WTC11 (cell line): ENCODE results near the gene NDUFA13. TPM values are rescaled to one million over a fixed set of nuclear protein-coding genes. Genes with fewer than 3 reads are reported as not detected.

Source experiments
- ATAC-seq: fragments of 200-7000 bp; cut with Tn5 transposase; 2 replicates; pipeline ENCODE4 v1.10.0; 2021; ENCODE audit warnings: mild to moderate bottlenecking, moderate library complexity
- CTCF ChIA-PET: fragments of 300-600 bp; sonication (Branson Sonifier 250); formaldehyde crosslinking; loops from one replicate; lab custom pipeline; 2021; ENCODE audit warnings: antibody characterized with exemption; lab: Charles Lee
- POLR2A ChIA-PET: fragments of 350-600 bp; sonication (Branson Sonifier 250); formaldehyde crosslinking; loops from one replicate; lab custom pipeline; 2021; ENCODE audit warnings: antibody characterized with exemption; lab: Charles Lee
- DNase-seq: peaks from one replicate; pipeline ENCODE4 v3.0.0; 2021; ENCODE audit warnings: low spot score
- H3K27ac Mint-ChIP-seq: 2 replicates; pipeline ENCODE4 v1.8.0; 2021; ENCODE audit warnings: mixed read lengths
- H3K27me3 Mint-ChIP-seq: 2 replicates; pipeline ENCODE4 v1.8.0; 2021; ENCODE audit warnings: low read depth, mild to moderate bottlenecking, moderate library complexity, mixed read lengths
- H3K36me3 Mint-ChIP-seq: 2 replicates; pipeline ENCODE4 v1.8.0; 2021; ENCODE audit warnings: mixed read lengths
- H3K4me1 Mint-ChIP-seq: 2 replicates; pipeline ENCODE4 v1.8.0; 2022; ENCODE audit warnings: mixed read lengths
- H3K4me3 Mint-ChIP-seq: 2 replicates; pipeline ENCODE4 v1.8.0; 2021; ENCODE audit warnings: mild to moderate bottlenecking, moderate library complexity, mixed read lengths
- H3K9me3 Mint-ChIP-seq: 2 replicates; pipeline ENCODE4 v1.8.0; 2021; ENCODE audit warnings: mixed read lengths
- CBFB ChIP-seq: sonication (generic); formaldehyde crosslinking; IDR thresholded peaks from 2 replicates; pipeline ENCODE4 v1.8.1; 2022; ENCODE audit warnings: mild to moderate bottlenecking, low read depth, missing genetic modification reagents
- CREB1 ChIP-seq: sonication (generic); formaldehyde crosslinking; IDR thresholded peaks from 2 replicates; pipeline ENCODE4 v1.8.0; 2023; ENCODE audit warnings: mild to moderate bottlenecking, missing genetic modification reagents
- EMX1 ChIP-seq: fragments of 250-450 bp; sonication (Bioruptor Pico); IDR thresholded peaks from 2 replicates; pipeline ENCODE4 v1.8.0; 2021; ENCODE audit warnings: mild to moderate bottlenecking
- ESRRA ChIP-seq: sonication (generic); formaldehyde crosslinking; IDR thresholded peaks from 2 replicates; pipeline ENCODE4 v1.8.1; 2022; ENCODE audit warnings: mild to moderate bottlenecking, missing genetic modification reagents, borderline replicate concordance
- FOXK1 ChIP-seq: sonication (generic); formaldehyde crosslinking; IDR thresholded peaks from 2 replicates; pipeline ENCODE4 v1.8.0; 2022; ENCODE audit warnings: mild to moderate bottlenecking, moderate library complexity, missing genetic modification reagents
- FOXP1 ChIP-seq: sonication (generic); formaldehyde crosslinking; IDR thresholded peaks from 2 replicates; pipeline ENCODE4 v1.8.0; 2022; ENCODE audit warnings: missing genetic modification reagents, mild to moderate bottlenecking, moderate library complexity, borderline replicate concordance
- NFATC4 ChIP-seq: fragments of 250-450 bp; sonication (Bioruptor Pico); IDR thresholded peaks from 2 replicates; pipeline ENCODE4 v1.9.0; 2021; ENCODE audit warnings: mild to moderate bottlenecking
- NFE2L1 ChIP-seq: sonication (generic); formaldehyde crosslinking; IDR thresholded peaks from 2 replicates; pipeline ENCODE4 v1.8.1; 2023; ENCODE audit warnings: missing genetic modification reagents
- NR1H2 ChIP-seq: sonication (generic); formaldehyde crosslinking; IDR thresholded peaks from 2 replicates; pipeline ENCODE4 v1.9.0; 2021; ENCODE audit warnings: mild to moderate bottlenecking, moderate library complexity, missing genetic modification reagents
- NR2C2 ChIP-seq: sonication (generic); formaldehyde crosslinking; IDR thresholded peaks from 2 replicates; pipeline ENCODE4 v1.8.0; 2022; ENCODE audit warnings: mild to moderate bottlenecking, missing genetic modification reagents
- SOX15 ChIP-seq: fragments of 250-450 bp; sonication (Bioruptor Pico); IDR thresholded peaks from 2 replicates; pipeline ENCODE4 v1.9.0; 2021; ENCODE audit warnings: mild to moderate bottlenecking
- SP1 ChIP-seq: sonication (generic); formaldehyde crosslinking; conservative IDR thresholded peaks from 2 replicates; pipeline ENCODE4 v1.8.1; 2022; ENCODE audit warnings: missing genetic modification reagents
- ZNF232 ChIP-seq: sonication (generic); formaldehyde crosslinking; IDR thresholded peaks from 2 replicates; pipeline ENCODE4 v1.8.0; 2022; ENCODE audit warnings: mild to moderate bottlenecking, missing genetic modification reagents
- total RNA-seq: library from RNA; stranded (reverse); gene quantifications from 3 replicates; pipeline ENCODE4 v1.2.3, GENCODE V29; 2021
- TF ChIP-seq, protein P1 (sequence below): sonication (generic); formaldehyde crosslinking; IDR thresholded peaks from 2 replicates; pipeline ENCODE4 v1.8.1; 2023; ENCODE audit warnings: mild to moderate bottlenecking, missing genetic modification reagents
- TF ChIP-seq, protein P2 (sequence below): fragments of 250-450 bp; sonication (Bioruptor Pico); conservative IDR thresholded peaks from 2 replicates; pipeline ENCODE4 v1.9.0; 2021; ENCODE audit warnings: mild to moderate bottlenecking
- TF ChIP-seq, protein P3 (sequence below): sonication (generic); formaldehyde crosslinking; IDR thresholded peaks from 2 replicates; pipeline ENCODE4 v1.8.0; 2022; ENCODE audit warnings: mild to moderate bottlenecking, missing genetic modification reagents
- TF ChIP-seq, protein P4 (sequence below): sonication (generic); formaldehyde crosslinking; IDR thresholded peaks from 2 replicates; pipeline ENCODE4 v1.8.1; 2022; ENCODE audit warnings: low read depth, mild to moderate bottlenecking, moderate library complexity, missing genetic modification reagents, borderline replicate concordance
- TF ChIP-seq, protein P5 (sequence below): fragments of 250-450 bp; sonication (Bioruptor Pico); IDR thresholded peaks from 2 replicates; pipeline ENCODE4 v1.9.0; 2021; ENCODE audit warnings: mild to moderate bottlenecking

The NDUFA13 gene
- total RNA-seq, 1 experiment from 2014 or later, result 519 TPM

DNA sequence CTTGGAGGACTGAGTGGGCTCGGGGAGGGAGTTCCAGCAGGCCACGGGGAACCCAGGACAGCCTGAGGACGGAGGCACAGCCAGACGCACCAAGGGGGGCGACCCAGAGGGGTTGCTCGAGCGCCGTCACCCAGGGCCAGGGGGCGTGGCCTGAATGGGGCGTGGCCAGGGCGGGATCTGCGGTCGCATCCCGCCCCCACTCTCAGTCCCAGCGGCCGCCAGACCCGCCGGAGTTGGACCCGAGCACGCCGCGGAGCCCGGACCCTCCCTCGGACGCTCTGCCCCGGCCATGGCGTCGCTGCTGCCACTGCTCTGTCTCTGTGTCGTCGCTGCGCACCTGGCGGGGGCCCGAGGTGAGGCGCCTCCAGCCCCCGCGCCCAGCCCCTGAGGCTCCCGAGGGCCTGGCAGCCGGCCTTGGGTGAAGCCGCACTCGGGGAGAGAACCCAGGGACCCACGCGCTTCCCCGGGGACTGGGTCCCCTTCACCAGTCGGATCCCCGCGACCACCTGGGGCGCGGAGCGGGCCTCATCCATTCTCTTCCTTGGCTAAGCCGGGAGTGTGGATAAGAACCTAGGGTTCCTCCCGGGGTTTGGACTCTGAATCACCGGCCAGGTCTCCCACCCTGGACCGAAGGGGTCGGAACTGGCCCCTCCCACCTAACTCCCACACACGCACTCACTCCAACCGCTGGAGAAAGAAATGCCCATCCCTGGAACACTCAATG lies 22.2 kb downstream of the NDUFA13 start, which contains the start of gene CILP2 (continued):
- TF ChIP-seq, protein P1, sequence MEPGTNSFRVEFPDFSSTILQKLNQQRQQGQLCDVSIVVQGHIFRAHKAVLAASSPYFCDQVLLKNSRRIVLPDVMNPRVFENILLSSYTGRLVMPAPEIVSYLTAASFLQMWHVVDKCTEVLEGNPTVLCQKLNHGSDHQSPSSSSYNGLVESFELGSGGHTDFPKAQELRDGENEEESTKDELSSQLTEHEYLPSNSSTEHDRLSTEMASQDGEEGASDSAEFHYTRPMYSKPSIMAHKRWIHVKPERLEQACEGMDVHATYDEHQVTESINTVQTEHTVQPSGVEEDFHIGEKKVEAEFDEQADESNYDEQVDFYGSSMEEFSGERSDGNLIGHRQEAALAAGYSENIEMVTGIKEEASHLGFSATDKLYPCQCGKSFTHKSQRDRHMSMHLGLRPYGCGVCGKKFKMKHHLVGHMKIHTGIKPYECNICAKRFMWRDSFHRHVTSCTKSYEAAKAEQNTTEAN (CRISPR knock-in tag), result peak; percentile 70; the same call in 1 of the 2 replicates
- TF ChIP-seq, protein P2, sequence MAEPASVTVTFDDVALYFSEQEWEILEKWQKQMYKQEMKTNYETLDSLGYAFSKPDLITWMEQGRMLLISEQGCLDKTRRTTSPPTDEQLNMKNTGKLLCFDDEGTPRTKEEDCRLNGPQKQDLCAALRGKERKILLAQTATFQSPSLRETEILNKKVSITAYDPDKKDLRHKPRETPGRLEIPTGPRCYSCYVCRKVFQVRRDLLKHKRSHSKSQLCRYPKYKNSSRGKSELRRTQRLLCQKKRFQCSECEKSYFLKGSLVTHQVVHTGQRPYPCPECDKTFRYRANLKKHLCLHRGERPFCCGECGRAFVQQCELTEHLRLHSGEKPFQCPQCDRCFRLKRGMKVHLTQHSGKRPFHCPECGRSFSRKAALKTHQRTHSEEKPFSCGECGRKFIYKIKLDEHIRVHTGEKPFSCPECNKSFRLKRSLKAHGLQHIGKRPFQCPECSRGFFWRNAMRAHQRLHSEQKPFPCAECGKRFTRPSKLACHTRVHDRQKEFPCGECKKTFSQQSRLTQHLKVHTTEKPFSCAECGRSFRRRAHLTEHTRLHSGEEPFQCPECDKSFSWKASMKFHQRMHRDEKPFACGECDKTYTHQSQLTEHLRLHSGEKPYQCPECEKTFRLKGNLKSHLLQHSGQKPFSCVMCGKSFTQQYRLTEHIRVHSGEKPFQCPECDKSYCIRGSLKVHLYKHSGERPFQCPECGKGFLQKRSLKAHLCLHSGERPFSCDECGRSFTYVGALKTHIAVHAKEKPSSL (CRISPR knock-in tag), result no peak
- TF ChIP-seq SOX15 (no peak), ESRRA (CRISPR knock-in tag) (no peak), NFE2L1 (CRISPR knock-in tag) (no peak), FOXP1 (no peak), NFATC4 (CRISPR knock-in tag) (no peak), SP1 (peak; percentile 90), NR2C2 (CRISPR knock-in tag) (no peak), CREB1 (CRISPR knock-in tag) (no peak), ZNF232 (CRISPR knock-in tag) (peak; percentile 72), NR1H2 (CRISPR knock-in tag) (no peak), FOXK1 (no peak), EMX1 (CRISPR knock-in tag) (peak; percentile 67; the same call in 1 of the 2 replicates)
- TF ChIP-seq, protein P3, sequence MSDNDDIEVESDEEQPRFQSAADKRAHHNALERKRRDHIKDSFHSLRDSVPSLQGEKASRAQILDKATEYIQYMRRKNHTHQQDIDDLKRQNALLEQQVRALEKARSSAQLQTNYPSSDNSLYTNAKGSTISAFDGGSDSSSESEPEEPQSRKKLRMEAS (CRISPR knock-in tag), result peak; percentile 63
- TF ChIP-seq, protein P4, sequence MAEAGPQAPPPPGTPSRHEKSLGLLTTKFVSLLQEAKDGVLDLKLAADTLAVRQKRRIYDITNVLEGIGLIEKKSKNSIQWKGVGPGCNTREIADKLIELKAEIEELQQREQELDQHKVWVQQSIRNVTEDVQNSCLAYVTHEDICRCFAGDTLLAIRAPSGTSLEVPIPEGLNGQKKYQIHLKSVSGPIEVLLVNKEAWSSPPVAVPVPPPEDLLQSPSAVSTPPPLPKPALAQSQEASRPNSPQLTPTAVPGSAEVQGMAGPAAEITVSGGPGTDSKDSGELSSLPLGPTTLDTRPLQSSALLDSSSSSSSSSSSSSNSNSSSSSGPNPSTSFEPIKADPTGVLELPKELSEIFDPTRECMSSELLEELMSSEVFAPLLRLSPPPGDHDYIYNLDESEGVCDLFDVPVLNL (CRISPR knock-in tag), result no peak
- TF ChIP-seq, protein P5, sequence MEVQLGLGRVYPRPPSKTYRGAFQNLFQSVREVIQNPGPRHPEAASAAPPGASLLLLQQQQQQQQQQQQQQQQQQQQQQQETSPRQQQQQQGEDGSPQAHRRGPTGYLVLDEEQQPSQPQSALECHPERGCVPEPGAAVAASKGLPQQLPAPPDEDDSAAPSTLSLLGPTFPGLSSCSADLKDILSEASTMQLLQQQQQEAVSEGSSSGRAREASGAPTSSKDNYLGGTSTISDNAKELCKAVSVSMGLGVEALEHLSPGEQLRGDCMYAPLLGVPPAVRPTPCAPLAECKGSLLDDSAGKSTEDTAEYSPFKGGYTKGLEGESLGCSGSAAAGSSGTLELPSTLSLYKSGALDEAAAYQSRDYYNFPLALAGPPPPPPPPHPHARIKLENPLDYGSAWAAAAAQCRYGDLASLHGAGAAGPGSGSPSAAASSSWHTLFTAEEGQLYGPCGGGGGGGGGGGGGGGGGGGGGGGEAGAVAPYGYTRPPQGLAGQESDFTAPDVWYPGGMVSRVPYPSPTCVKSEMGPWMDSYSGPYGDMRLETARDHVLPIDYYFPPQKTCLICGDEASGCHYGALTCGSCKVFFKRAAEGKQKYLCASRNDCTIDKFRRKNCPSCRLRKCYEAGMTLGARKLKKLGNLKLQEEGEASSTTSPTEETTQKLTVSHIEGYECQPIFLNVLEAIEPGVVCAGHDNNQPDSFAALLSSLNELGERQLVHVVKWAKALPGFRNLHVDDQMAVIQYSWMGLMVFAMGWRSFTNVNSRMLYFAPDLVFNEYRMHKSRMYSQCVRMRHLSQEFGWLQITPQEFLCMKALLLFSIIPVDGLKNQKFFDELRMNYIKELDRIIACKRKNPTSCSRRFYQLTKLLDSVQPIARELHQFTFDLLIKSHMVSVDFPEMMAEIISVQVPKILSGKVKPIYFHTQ (CRISPR knock-in tag), result no peak

DNA sequence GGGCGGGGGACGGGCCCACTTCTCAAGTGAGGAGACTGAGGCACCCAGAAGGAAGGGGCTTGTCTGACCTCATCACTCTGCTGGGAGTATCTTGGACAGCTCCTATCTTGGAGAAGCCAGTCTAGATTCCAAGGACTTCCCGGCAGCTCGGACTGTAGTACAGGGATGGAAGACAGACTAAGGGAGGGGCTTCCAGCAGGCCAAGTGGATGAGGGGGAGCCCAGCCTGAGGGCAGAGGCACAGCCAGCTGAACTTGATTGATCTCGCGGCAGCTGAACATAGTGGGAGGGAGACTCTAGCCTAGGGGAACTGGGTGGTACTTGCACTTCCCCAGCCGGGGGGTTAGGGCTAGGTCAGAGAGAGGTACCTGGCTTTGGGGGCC lies 22.8 kb downstream of the NDUFA13 start:
- ChIA-PET CTCF (interaction anchor here (1.4 to 14.4 kb wide), 2 partner anchors 15 to 105 kb away, joined by 3 to 408 read pairs; partner anchors contain the start of gene GMIP), POLR2A (no interaction called here)
- ATAC-seq, result no peak
- H3K27ac Mint-ChIP-seq, result no peak overlapping the region
- H3K4me1 Mint-ChIP-seq, result peaks cover 13% of the 10 kb centered on the region
- H3K27me3 Mint-ChIP-seq, result peaks cover 36% of the 10 kb centered on the region
- peak overlapping the region; percentile 69 for H3K4me3 Mint-ChIP-seq
- peak; percentile 22 for DNase-seq
- TF ChIP-seq CBFB (CRISPR knock-in tag), result no peak
- H3K9me3 Mint-ChIP-seq, result no peaks in the 10 kb centered on the region
- no peaks in the 10 kb centered on the region for H3K36me3 Mint-ChIP-seq
